HepG2 (cell line): ENCODE measurements around the gene CIDEA. TPM values are rescaled to one million over a fixed set of nuclear protein-coding genes. Genes with fewer than 3 reads are reported as not detected.

ENCODE experiments used
- ARNT2 ChIP-seq: sonication (generic); formaldehyde crosslinking; IDR thresholded peaks from 2 replicates; pipeline ENCODE4 v1.8.0; 2022; ENCODE audit warnings: mild to moderate bottlenecking, low read depth, missing genetic modification reagents, moderate library complexity
- ATRX ChIP-seq: sonication (generic); formaldehyde crosslinking; IDR thresholded peaks from 2 replicates; pipeline ENCODE4 v1.4.0; 2020; ENCODE audit warnings: missing genetic modification reagents, borderline replicate concordance
- CREBL2 ChIP-seq: sonication (generic); formaldehyde crosslinking; IDR thresholded peaks from 2 replicates; pipeline ENCODE4 v1.8.1; 2023; ENCODE audit warnings: missing genetic modification reagents, mild to moderate bottlenecking, borderline replicate concordance
- FOXC1 ChIP-seq: sonication (generic); formaldehyde crosslinking; IDR thresholded peaks from 2 replicates; pipeline ENCODE4 v1.8.0; 2022; ENCODE audit warnings: mild to moderate bottlenecking, missing genetic modification reagents, borderline replicate concordance
- MBNL3 ChIP-seq: fragments of 250-450 bp; sonication (Bioruptor Pico); conservative IDR thresholded peaks from 2 replicates; pipeline ENCODE4 v1.8.0; 2022; ENCODE audit warnings: mild to moderate bottlenecking, inconsistent platforms
- MED1 ChIP-seq: sonication (generic); formaldehyde crosslinking; IDR thresholded peaks from 2 replicates; pipeline ENCODE4 v1.4.0; 2020; ENCODE audit warnings: missing genetic modification reagents
- MED8 ChIP-seq: sonication (generic); formaldehyde crosslinking; IDR thresholded peaks from 2 replicates; pipeline ENCODE4 v1.8.1; 2023; ENCODE audit warnings: mild to moderate bottlenecking, missing genetic modification reagents; ENCODE audit not compliant: insufficient replicate concordance
- NFIC ChIP-seq: IDR thresholded peaks from 2 replicates; pipeline ENCODE4 v1.6.1; 2012; ENCODE audit warnings: mild to moderate bottlenecking, low read length, inconsistent platforms
- PAXIP1 ChIP-seq: sonication (generic); formaldehyde crosslinking; conservative IDR thresholded peaks from 2 replicates; pipeline ENCODE4 v1.4.0; 2020; ENCODE audit warnings: mild to moderate bottlenecking, missing genetic modification reagents, moderate library complexity
- PLRG1 ChIP-seq: fragments of 450-650 bp; conservative IDR thresholded peaks from 2 replicates; pipeline ENCODE4 v1.6.1; 2016
- SAP130 ChIP-seq: IDR thresholded peaks from 2 replicates; pipeline ENCODE4 v1.6.1; 2016; ENCODE audit warnings: low read depth
- SMAD3 ChIP-seq: sonication (generic); formaldehyde crosslinking; IDR thresholded peaks from 2 replicates; pipeline ENCODE4 v1.4.0; 2020; ENCODE audit warnings: missing genetic modification reagents
- SMC3 ChIP-seq: IDR thresholded peaks from 2 replicates; pipeline ENCODE4 v1.6.1; 2011; ENCODE audit warnings: low read length, improper control_type of control experiment
- ZFY ChIP-seq: sonication (generic); formaldehyde crosslinking; IDR thresholded peaks from 2 replicates; pipeline ENCODE4 v1.4.0; 2020; ENCODE audit warnings: missing genetic modification reagents
- ZHX1 ChIP-seq: sonication (generic); formaldehyde crosslinking; IDR thresholded peaks from 2 replicates; pipeline ENCODE4 v1.8.1; 2022; ENCODE audit warnings: low read depth, mild to moderate bottlenecking, missing genetic modification reagents
- ZNF431 ChIP-seq: sonication (generic); formaldehyde crosslinking; IDR thresholded peaks from 2 replicates; pipeline ENCODE4 v1.9.0; 2022; ENCODE audit warnings: missing genetic modification reagents, low read depth, mild to moderate bottlenecking, borderline replicate concordance
- ZNF503 ChIP-seq: sonication (generic); formaldehyde crosslinking; IDR thresholded peaks from 2 replicates; pipeline ENCODE4 v1.4.0; 2020; ENCODE audit warnings: missing genetic modification reagents
- ZNF569 ChIP-seq: sonication (generic); formaldehyde crosslinking; IDR thresholded peaks from 2 replicates; pipeline ENCODE4 v1.5.0; 2020; ENCODE audit warnings: mild to moderate bottlenecking, missing genetic modification reagents, moderate library complexity, borderline replicate concordance
- polyA plus RNA-seq, 8 experiments: library from polyadenylated mRNA; depleted of rRNA in 3 of 8; stranded (reverse) in 7 of 8; unstranded in 1 of 8; fragments of >200 nt; fragmentation: Illumina TruSeq in 4 of 8; extraction: Trizol in 4 of 8; gene quantifications; 2 replicates each; pipeline versions ENCODE4 v1.2.1 to v1.2.3, GENCODE V29; 2011 to 2016; ENCODE audit warnings: low read depth in 4 of 8, missing spikeins in 1 of 8, mixed read lengths in 1 of 8; ENCODE audit not compliant: insufficient read depth in 1 of 8
- total RNA-seq, 5 experiments: library from RNA; depleted of rRNA; stranded (reverse); fragments of >200 nt; fragmentation: Illumina TruSeq; extraction: Trizol; gene quantifications; 2 replicates each; pipeline ENCODE4 v1.2.3, GENCODE V29; 2016; ENCODE audit warnings: low read depth in 1 of 5
- TF ChIP-seq, protein P1 (sequence below): sonication (generic); formaldehyde crosslinking; IDR thresholded peaks from 2 replicates; pipeline ENCODE4 v1.4.0; 2020; ENCODE audit warnings: mild to moderate bottlenecking, missing genetic modification reagents

Gene CIDEA
- total and polyA plus RNA-seq, 2 of the 13 experiments (the other 11 are each of a cell fraction or from before 2014, with no cell fraction given), result not detected

DNA sequence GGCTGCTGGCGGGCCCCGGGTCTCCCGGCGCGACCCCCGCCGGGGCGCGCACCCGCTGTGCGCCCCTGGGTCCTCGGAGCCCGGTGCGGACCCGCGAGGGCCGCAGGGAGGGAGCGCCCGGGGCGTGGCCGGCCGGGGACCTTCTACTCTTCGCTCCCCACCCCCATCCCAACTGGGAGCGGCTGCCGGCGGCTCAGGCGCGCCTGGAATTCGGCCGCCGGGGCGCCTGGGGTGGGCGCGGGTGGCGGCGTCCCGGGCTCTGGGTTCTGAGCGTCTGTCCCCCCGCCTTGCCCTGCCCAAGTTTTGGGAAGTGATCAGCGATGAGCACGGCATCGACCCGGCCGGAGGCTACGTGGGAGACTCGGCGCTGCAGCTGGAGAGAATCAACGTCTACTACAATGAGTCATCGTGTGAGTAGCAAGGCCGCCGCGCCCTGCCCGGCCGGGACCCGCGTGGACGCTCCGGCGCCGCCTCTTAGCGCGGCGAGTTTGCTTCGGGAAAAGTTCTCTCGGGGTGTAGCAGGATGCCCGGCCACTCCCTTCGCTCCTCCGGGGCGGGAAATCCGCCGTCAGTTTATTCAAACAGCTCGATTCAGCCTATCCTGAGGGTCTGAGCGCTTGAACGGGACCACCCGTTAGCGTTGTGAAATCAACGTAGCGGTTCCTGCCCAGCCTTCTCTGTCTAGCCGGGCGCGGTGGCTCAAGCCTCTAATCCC, 54.4 kb downstream of the CIDEA start (continued):
- TF ChIP-seq CREBL2 (CRISPR knock-in tag) (no peak), ZNF569 (CRISPR knock-in tag) (no peak), SMC3 (no peak), ATRX (no peak), NFIC (no peak), ARNT2 (CRISPR knock-in tag) (no peak; the same call in 1 of the 2 replicates), ZNF503 (CRISPR knock-in tag) (no peak), FOXC1 (CRISPR knock-in tag) (no peak; the same call in 1 of the 2 replicates), PLRG1 (no peak), PAXIP1 (no peak), MED8 (CRISPR knock-in tag) (no peak), MBNL3 (CRISPR knock-in tag) (no peak), SAP130 (CRISPR knock-in tag) (peak; percentile 63), ZNF431 (CRISPR knock-in tag) (no peak), ZFY (CRISPR knock-in tag) (peak; percentile 38; the same call in 1 of the 2 replicates), ZHX1 (CRISPR knock-in tag) (no peak), SMAD3 (no peak), MED1 (CRISPR knock-in tag) (peak; percentile 19; the same call in 1 of the 2 replicates)
- TF ChIP-seq, protein P1, sequence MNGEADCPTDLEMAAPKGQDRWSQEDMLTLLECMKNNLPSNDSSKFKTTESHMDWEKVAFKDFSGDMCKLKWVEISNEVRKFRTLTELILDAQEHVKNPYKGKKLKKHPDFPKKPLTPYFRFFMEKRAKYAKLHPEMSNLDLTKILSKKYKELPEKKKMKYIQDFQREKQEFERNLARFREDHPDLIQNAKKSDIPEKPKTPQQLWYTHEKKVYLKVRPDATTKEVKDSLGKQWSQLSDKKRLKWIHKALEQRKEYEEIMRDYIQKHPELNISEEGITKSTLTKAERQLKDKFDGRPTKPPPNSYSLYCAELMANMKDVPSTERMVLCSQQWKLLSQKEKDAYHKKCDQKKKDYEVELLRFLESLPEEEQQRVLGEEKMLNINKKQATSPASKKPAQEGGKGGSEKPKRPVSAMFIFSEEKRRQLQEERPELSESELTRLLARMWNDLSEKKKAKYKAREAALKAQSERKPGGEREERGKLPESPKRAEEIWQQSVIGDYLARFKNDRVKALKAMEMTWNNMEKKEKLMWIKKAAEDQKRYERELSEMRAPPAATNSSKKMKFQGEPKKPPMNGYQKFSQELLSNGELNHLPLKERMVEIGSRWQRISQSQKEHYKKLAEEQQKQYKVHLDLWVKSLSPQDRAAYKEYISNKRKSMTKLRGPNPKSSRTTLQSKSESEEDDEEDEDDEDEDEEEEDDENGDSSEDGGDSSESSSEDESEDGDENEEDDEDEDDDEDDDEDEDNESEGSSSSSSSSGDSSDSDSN (CRISPR knock-in tag), result peak; percentile 40; the same call in 1 of the 2 replicates
